Measurements from ENCODE around the gene SUN5.
"Not testable (repeated sequence)": the region's sequence is repeated elsewhere in the genome, so short reads cannot be mapped to it uniquely, and the experiment has no call there.

DNA sequence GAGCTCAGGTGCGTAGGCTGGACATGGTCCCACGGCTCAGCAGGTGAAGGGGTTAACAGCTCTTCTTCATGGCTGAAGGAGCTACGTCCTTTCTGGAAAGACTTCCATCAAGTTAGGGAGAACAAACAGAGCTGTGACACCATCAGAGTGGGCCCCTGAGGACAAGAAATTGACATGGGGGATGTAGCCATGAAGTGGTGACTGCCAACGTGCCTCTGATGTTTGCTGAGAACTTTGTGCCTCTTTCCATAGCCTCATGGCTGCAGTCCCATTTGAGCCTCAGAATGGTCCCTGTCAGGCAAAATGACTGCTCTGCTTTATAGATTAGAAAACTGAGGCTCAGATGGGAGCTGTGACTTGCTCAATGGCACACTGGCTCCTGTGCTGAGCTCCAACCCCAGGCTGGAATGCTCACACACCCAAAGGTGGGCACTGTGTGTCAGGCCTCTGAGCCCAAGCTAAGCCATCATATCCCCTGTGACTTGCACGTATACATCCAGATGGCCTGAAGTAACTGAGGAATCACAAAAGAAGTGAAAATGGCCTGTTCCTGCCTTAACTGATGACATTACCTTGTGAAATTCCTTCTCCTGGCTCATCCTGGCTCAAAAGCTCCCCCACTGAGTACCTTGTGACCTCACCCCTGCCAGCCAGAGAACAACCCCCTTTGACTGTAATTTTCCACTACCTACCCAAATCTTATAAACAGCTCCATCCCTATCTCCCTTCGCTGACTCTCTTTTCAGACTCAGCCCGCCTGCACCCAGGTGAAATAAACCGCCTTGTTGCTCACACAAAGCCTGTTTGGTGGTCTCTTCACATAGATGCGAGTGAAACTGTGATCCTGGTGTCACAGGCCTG lies 29.8 kb downstream of the SUN5 start:
- TF ChIP-seq, protein P1, sequence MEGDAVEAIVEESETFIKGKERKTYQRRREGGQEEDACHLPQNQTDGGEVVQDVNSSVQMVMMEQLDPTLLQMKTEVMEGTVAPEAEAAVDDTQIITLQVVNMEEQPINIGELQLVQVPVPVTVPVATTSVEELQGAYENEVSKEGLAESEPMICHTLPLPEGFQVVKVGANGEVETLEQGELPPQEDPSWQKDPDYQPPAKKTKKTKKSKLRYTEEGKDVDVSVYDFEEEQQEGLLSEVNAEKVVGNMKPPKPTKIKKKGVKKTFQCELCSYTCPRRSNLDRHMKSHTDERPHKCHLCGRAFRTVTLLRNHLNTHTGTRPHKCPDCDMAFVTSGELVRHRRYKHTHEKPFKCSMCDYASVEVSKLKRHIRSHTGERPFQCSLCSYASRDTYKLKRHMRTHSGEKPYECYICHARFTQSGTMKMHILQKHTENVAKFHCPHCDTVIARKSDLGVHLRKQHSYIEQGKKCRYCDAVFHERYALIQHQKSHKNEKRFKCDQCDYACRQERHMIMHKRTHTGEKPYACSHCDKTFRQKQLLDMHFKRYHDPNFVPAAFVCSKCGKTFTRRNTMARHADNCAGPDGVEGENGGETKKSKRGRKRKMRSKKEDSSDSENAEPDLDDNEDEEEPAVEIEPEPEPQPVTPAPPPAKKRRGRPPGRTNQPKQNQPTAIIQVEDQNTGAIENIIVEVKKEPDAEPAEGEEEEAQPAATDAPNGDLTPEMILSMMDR (conservative IDR thresholded peaks at IDR 0.05), result not testable (repeated sequence)
- TF ChIP-seq EZH2 (IDR thresholded peaks at IDR 0.05; ENCODE audit: low read depth), result not testable (repeated sequence)

Measured in PC-9 (cell line).